ENCODE measurements around the gene HEMK1.

The HEMK1 gene

DNA sequence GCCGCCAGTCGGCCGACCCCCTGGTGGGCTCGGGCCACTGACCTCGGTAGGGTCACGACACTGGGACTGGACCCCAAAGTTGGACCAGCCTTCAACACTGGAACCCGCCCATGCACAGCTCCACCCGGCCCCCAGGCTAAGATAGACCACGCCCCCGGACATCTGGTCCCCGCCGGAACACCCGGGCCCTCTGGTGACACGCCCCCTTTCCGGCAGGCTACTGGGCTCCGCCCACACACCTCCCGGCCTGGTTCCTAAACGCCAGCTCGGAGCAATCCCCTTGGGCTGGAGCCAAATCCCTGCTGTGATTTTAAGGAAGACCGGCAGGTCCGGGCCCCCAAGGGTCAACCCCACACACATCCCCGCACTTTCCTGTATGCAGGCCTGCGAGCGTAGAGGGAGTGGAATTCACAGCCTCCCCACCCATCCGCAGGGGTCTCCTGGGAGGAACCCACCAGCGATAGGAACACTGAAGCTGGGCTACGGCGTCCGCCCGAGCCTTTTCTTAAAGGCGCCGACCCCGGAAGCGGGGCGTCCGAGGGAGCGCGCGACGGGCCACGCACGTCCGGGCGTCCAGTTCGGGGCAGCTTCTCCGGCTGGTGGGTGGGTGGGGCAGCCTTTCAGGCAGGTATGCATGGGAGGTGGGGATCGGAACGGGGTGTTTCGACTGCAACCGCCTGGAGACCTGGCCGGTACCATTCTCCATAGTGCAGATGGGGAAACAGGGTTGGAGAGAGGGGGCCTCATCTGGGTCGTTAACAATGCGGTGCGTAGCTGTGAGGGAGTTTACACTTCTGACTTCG lies at the start of gene HEMK1:
HEMK1 (plus strand) TSS at position 576 of the 803 bp plus-strand sequence. CDS start 1,583 bp downstream, outside the sequence.
- Histone ChIP-seq H2AFZ (peak within 1 kb of the TSS; percentile 91), H3K27me3 (ENCODE audit: control insufficient read depth, insufficient read depth, low read length) (no peaks in the 10 kb centered on the region), H3K79me2 (no peaks in the 10 kb centered on the region), H3K27ac (peak within 1 kb of the TSS; percentile 90), H3K4me3 (ENCODE audit: low read depth, low read length) (peak within 1 kb of the TSS; percentile 74), H3K36me3 (ENCODE audit: control insufficient read depth, insufficient read depth, low read length) (no peaks in the 10 kb centered on the region), H3K9ac (peak within 1 kb of the TSS; percentile 82), H3K4me2 (ENCODE audit: low read length) (peak within 1 kb of the TSS; percentile 95), H3K9me3 (ENCODE audit: control insufficient read depth, low read length) (no peaks in the 10 kb centered on the region), H3K4me1 (peaks cover 16% of the 10 kb centered on the region)
- TF ChIP-seq CTCF (IDR thresholded peaks at IDR 0.05): no peak

GRCh38 chr3:50520849-50521248 lies 48.5 kb upstream of the HEMK1 start:
- Histone ChIP-seq H3K9me3 (ENCODE audit: control insufficient read depth, low read length) (no peaks in the 10 kb centered on the region), H3K4me2 (ENCODE audit: low read length) (no peak overlapping the region), H3K9ac (no peak overlapping the region), H2AFZ (no peak overlapping the region), H3K27me3 (ENCODE audit: control insufficient read depth, insufficient read depth, low read length) (no peaks in the 10 kb centered on the region), H3K27ac (no peak overlapping the region), H3K4me1 (no peaks in the 10 kb centered on the region), H3K79me2 (no peaks in the 10 kb centered on the region), H3K4me3 (ENCODE audit: low read depth, low read length) (no peak overlapping the region), H3K36me3 (ENCODE audit: control insufficient read depth, insufficient read depth, low read length) (no peaks in the 10 kb centered on the region)
- no peak for TF ChIP-seq CTCF (IDR thresholded peaks at IDR 0.05)

GRCh38 chr3:50521572-50521971 lies 47.8 kb upstream of the HEMK1 start:
- Histone ChIP-seq H3K27ac (no peak overlapping the region), H3K4me2 (ENCODE audit: low read length) (no peak overlapping the region), H3K9me3 (ENCODE audit: control insufficient read depth, low read length) (no peaks in the 10 kb centered on the region), H3K27me3 (ENCODE audit: control insufficient read depth, insufficient read depth, low read length) (no peaks in the 10 kb centered on the region), H3K4me3 (ENCODE audit: low read depth, low read length) (no peak overlapping the region), H3K4me1 (no peaks in the 10 kb centered on the region), H3K9ac (no peak overlapping the region), H3K79me2 (no peaks in the 10 kb centered on the region), H2AFZ (no peak overlapping the region), H3K36me3 (ENCODE audit: control insufficient read depth, insufficient read depth, low read length) (no peaks in the 10 kb centered on the region)
- TF ChIP-seq CTCF (IDR thresholded peaks at IDR 0.05): no peak

DNA sequence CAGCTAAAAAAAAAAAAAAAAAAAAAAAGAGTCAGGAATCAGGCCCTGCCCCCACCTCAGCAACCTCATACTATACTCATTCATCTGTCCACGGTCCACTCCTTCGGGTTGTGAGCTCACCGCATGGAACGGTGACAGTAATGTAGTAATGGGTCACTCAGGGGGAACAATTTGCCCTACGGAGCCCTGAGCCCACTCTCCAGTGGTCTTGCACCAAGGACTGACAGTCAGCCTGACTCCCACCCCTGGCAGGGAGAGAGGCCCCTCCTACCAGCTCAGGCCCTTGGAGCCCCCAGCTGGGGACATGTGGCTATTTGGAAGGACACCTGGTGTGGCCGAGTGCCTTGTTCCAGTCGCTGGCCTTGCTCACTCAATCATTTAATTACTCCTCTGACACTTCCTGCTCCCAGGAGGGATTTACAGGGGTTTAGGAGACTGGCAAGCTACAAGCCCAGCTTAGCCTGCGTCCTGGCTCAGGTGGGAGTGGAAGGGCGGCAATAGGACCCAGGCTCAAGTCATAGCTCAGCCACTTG lies 46.0 kb upstream of the HEMK1 start:
- H2AFZ ChIP-seq: no peak overlapping the region
- no peak overlapping the region for H3K9ac ChIP-seq
- no peak overlapping the region for H3K4me2 ChIP-seq (ENCODE audit: low read length)
- H3K27me3 ChIP-seq (ENCODE audit: control insufficient read depth, insufficient read depth, low read length): no peaks in the 10 kb centered on the region
- no peak for TF ChIP-seq CTCF (IDR thresholded peaks at IDR 0.05)
- H3K4me3 ChIP-seq (ENCODE audit: low read depth, low read length): no peak overlapping the region
- no peaks in the 10 kb centered on the region for H3K79me2 ChIP-seq
- no peaks in the 10 kb centered on the region for H3K36me3 ChIP-seq (ENCODE audit: control insufficient read depth, insufficient read depth, low read length)
- H3K27ac ChIP-seq: no peak overlapping the region
- no peaks in the 10 kb centered on the region for H3K9me3 ChIP-seq (ENCODE audit: control insufficient read depth, low read length)
- H3K4me1 ChIP-seq: no peaks in the 10 kb centered on the region
